22Rv1 (cell line): Measurements from ENCODE around the gene MDM1.

Source experiments
- CTCF ChIP-seq: fragments of 450-650 bp; IDR thresholded peaks from 2 replicates; pipeline ENCODE4 v1.5.1; 2017; ENCODE audit warnings: mild to moderate bottlenecking
- ZFX ChIP-seq: fragments of 450-650 bp; IDR thresholded peaks from 2 replicates; pipeline ENCODE4 v1.6.1; 2017; ENCODE audit warnings: antibody characterized with exemption, borderline replicate concordance

GRCh38 chr12:68293347-68293746 lies 38.8 kb downstream of the MDM1 start:
- TF ChIP-seq CTCF (no peak), ZFX (no peak)
